Measurements from ENCODE around the gene FAM227B. TPM values are rescaled to one million over a fixed set of nuclear protein-coding genes. Genes with fewer than 3 reads are reported as not detected.
"Not testable (repeated sequence)": the region's sequence is repeated elsewhere in the genome, so short reads cannot be mapped to it uniquely, and the experiment has no call there.

The FAM227B gene
- total RNA-seq, 2 experiments from 2014 or later: 2.7 to 4.4 TPM

- ATAC-seq: no peak
- H3K36me3 Mint-ChIP-seq (ENCODE audit: low read depth): peaks cover 33% of the 10 kb centered on the region
- no peaks in the 10 kb centered on the region for H3K4me1 Mint-ChIP-seq
- H3K9me3 Mint-ChIP-seq (ENCODE audit: low read depth): peaks cover 9% of the 10 kb centered on the region
- no peak overlapping the region for H3K27ac Mint-ChIP-seq
- ChIA-PET POLR2A (no interaction called here), CTCF (no interaction called here)
- intact Hi-C loops (cut with DNase I, micrococcal nuclease): no loop called here
- no peak overlapping the region for H3K4me3 Mint-ChIP-seq
- no peak for DNase-seq
- no peaks in the 10 kb centered on the region for H3K27me3 Mint-ChIP-seq
Observed at GRCh38 chr15:49610157-49610918, 10.3 kb downstream of the FAM227B start.

GRCh38 chr15:49606594-49606993, 14.0 kb downstream of the FAM227B start:
- Mint-ChIP-seq H3K4me1 (no peaks in the 10 kb centered on the region), H3K27me3 (no peaks in the 10 kb centered on the region), H3K36me3 (ENCODE audit: low read depth) (peaks cover 20% of the 10 kb centered on the region), H3K4me3 (no peak overlapping the region), H3K9me3 (ENCODE audit: low read depth) (peaks cover 20% of the 10 kb centered on the region), H3K27ac (no peak overlapping the region)
- no peak for DNase-seq
- intact Hi-C loops (cut with DNase I, micrococcal nuclease): no loop called here
- ChIA-PET CTCF (no interaction called here), POLR2A (no interaction called here)
- no peak for ATAC-seq

- intact Hi-C loops (cut with DNase I, micrococcal nuclease): no loop called here
- no peaks in the 10 kb centered on the region for H3K27me3 Mint-ChIP-seq
- H3K9me3 Mint-ChIP-seq (ENCODE audit: low read depth): peaks cover 24% of the 10 kb centered on the region
- DNase-seq: no peak
- no peak overlapping the region for H3K27ac Mint-ChIP-seq
- peaks cover 23% of the 10 kb centered on the region for H3K36me3 Mint-ChIP-seq (ENCODE audit: low read depth)
- ATAC-seq: no peak
- no peaks in the 10 kb centered on the region for H3K4me1 Mint-ChIP-seq
- ChIA-PET CTCF (no interaction called here), POLR2A (no interaction called here)
- H3K4me3 Mint-ChIP-seq: no peak overlapping the region
Observed at GRCh38 chr15:49605588-49605987, 15.0 kb downstream of the FAM227B start.

- no peak for DNase-seq
- intact Hi-C loops (cut with DNase I, micrococcal nuclease): no loop called here
- H3K4me3 Mint-ChIP-seq: no peak overlapping the region
- peaks cover 24% of the 10 kb centered on the region for H3K9me3 Mint-ChIP-seq (ENCODE audit: low read depth)
- H3K4me1 Mint-ChIP-seq: no peaks in the 10 kb centered on the region
- no peaks in the 10 kb centered on the region for H3K27me3 Mint-ChIP-seq
- ATAC-seq: no peak
- peaks cover 23% of the 10 kb centered on the region for H3K36me3 Mint-ChIP-seq (ENCODE audit: low read depth)
- ChIA-PET POLR2A (no interaction called here), CTCF (interaction anchor here (0.7 kb wide), 1 partner anchor 523 kb away, joined by 3 read pairs; no protein-coding TSS in a partner anchor)
- no peak overlapping the region for H3K27ac Mint-ChIP-seq
Observed at GRCh38 chr15:49604625-49605409, 15.8 kb downstream of the FAM227B start.

- Mint-ChIP-seq H3K36me3 (ENCODE audit: low read depth) (peaks cover 19% of the 10 kb centered on the region), H3K9me3 (ENCODE audit: low read depth) (peaks cover 26% of the 10 kb centered on the region)
- H3K4me1 Mint-ChIP-seq; intact Hi-C loops (cut with DNase I, micrococcal nuclease); DNase-seq; H3K4me3 Mint-ChIP-seq; CTCF ChIA-PET; ATAC-seq; POLR2A ChIA-PET; H3K27me3 Mint-ChIP-seq; H3K27ac Mint-ChIP-seq: not testable (repeated sequence)
Observed at GRCh38 chr15:49592829-49593316, 27.7 kb downstream of the FAM227B start.

GRCh38 chr15:49589030-49589429, 31.6 kb downstream of the FAM227B start:
- POLR2A ChIA-PET: no interaction called here
- peaks cover 2% of the 10 kb centered on the region for H3K4me1 Mint-ChIP-seq

GRCh38 chr15:49573421-49573820, 47.2 kb downstream of the FAM227B start:
- POLR2A ChIA-PET: no interaction called here
- H3K27ac Mint-ChIP-seq: no peak overlapping the region
- H3K9me3 Mint-ChIP-seq (ENCODE audit: low read depth): peaks cover 25% of the 10 kb centered on the region
- no peaks in the 10 kb centered on the region for H3K27me3 Mint-ChIP-seq
- no peak for ATAC-seq
- intact Hi-C loops (cut with DNase I, micrococcal nuclease): no loop called here
- no peak overlapping the region for H3K4me3 Mint-ChIP-seq
- peaks cover 2% of the 10 kb centered on the region for H3K4me1 Mint-ChIP-seq
- CTCF ChIA-PET: no interaction called here
- DNase-seq: no peak
- peaks cover 31% of the 10 kb centered on the region for H3K36me3 Mint-ChIP-seq (ENCODE audit: low read depth)

More at GRCh38 chr15:49589030-49589429, 31.6 kb downstream of the FAM227B start:
- Mint-ChIP-seq H3K9me3 (ENCODE audit: low read depth) (peaks cover 4% of the 10 kb centered on the region), H3K27me3 (no peaks in the 10 kb centered on the region), H3K4me3 (no peak overlapping the region), H3K27ac (no peak overlapping the region), H3K36me3 (ENCODE audit: low read depth) (peaks cover 23% of the 10 kb centered on the region)
- no peak for ATAC-seq
- intact Hi-C loops (cut with DNase I, micrococcal nuclease): no loop called here
- DNase-seq: no peak
- CTCF ChIA-PET: interaction anchor here (0.6 to 0.9 kb wide), 2 partner anchors 117 to 491 kb away, joined by 3 read pairs; no protein-coding TSS in a partner anchor

GRCh38 chr15:49570672-49571071, 49.9 kb downstream of the FAM227B start:
- intact Hi-C loops (cut with DNase I, micrococcal nuclease): no loop called here
- ATAC-seq (no peak), DNase-seq (no peak)
- Mint-ChIP-seq H3K36me3 (ENCODE audit: low read depth) (peaks cover 20% of the 10 kb centered on the region), H3K27ac (no peak overlapping the region), H3K4me3 (no peak overlapping the region), H3K27me3 (no peaks in the 10 kb centered on the region), H3K4me1 (peaks cover 2% of the 10 kb centered on the region), H3K9me3 (ENCODE audit: low read depth) (peaks cover 25% of the 10 kb centered on the region)
- POLR2A ChIA-PET: no interaction called here
- CTCF ChIA-PET: no interaction called here

GRCh38 chr15:49570174-49570573, 50.4 kb downstream of the FAM227B start:
- H3K4me1 Mint-ChIP-seq: peaks cover 2% of the 10 kb centered on the region
- POLR2A ChIA-PET: no interaction called here
- intact Hi-C loops (cut with DNase I, micrococcal nuclease): no loop called here

GRCh38 chr15:49560045-49560444, 60.6 kb downstream of the FAM227B start:
- DNase-seq (no peak), ATAC-seq (no peak)
- ChIA-PET POLR2A (no interaction called here), CTCF (interaction anchor here (0.7 kb wide), 1 partner anchor 109 kb away, joined by 4 read pairs; no protein-coding TSS in a partner anchor)
- Mint-ChIP-seq H3K9me3 (ENCODE audit: low read depth) (peaks cover 49% of the 10 kb centered on the region), H3K4me1 (no peaks in the 10 kb centered on the region), H3K27ac (no peak overlapping the region), H3K36me3 (ENCODE audit: low read depth) (peaks cover 28% of the 10 kb centered on the region), H3K4me3 (no peak overlapping the region), H3K27me3 (no peaks in the 10 kb centered on the region)
- intact Hi-C loops (cut with DNase I, micrococcal nuclease): no loop called here

More at GRCh38 chr15:49570174-49570573, 50.4 kb downstream of the FAM227B start:
- no peak for DNase-seq
- H3K9me3 Mint-ChIP-seq (ENCODE audit: low read depth): peaks cover 25% of the 10 kb centered on the region
- CTCF ChIA-PET: interaction anchor here (0.6 kb wide), 1 partner anchor 10 kb away, joined by 3 read pairs; no protein-coding TSS in a partner anchor
- no peak overlapping the region for H3K27ac Mint-ChIP-seq
- H3K36me3 Mint-ChIP-seq (ENCODE audit: low read depth): peaks cover 20% of the 10 kb centered on the region
- no peaks in the 10 kb centered on the region for H3K27me3 Mint-ChIP-seq
- no peak overlapping the region for H3K4me3 Mint-ChIP-seq
- no peak for ATAC-seq

- no peak for DNase-seq
- Mint-ChIP-seq H3K9me3 (ENCODE audit: low read depth) (peaks cover 52% of the 10 kb centered on the region), H3K4me1 (no peaks in the 10 kb centered on the region), H3K4me3 (no peak overlapping the region), H3K27ac (no peak overlapping the region), H3K36me3 (ENCODE audit: low read depth) (peaks cover 24% of the 10 kb centered on the region), H3K27me3 (no peaks in the 10 kb centered on the region)
- ChIA-PET CTCF (no interaction called here), POLR2A (no interaction called here)
- ATAC-seq: no peak
- intact Hi-C loops (cut with DNase I, micrococcal nuclease): no loop called here
Observed at GRCh38 chr15:49558929-49559328, 61.7 kb downstream of the FAM227B start.

- intact Hi-C loops (cut with DNase I, micrococcal nuclease): no loop called here
- H3K4me3 Mint-ChIP-seq: no peak overlapping the region
- H3K9me3 Mint-ChIP-seq (ENCODE audit: low read depth): peaks cover 47% of the 10 kb centered on the region
- no peaks in the 10 kb centered on the region for H3K4me1 Mint-ChIP-seq
- H3K27me3 Mint-ChIP-seq: no peaks in the 10 kb centered on the region
- no peak for ATAC-seq
- POLR2A ChIA-PET: no interaction called here
- no peak overlapping the region for H3K27ac Mint-ChIP-seq
- CTCF ChIA-PET: interaction anchor here (1.0 kb wide), 1 partner anchor 24 kb away, joined by 3 read pairs; no protein-coding TSS in a partner anchor
- DNase-seq: no peak
- H3K36me3 Mint-ChIP-seq (ENCODE audit: low read depth): peaks cover 13% of the 10 kb centered on the region
Observed at GRCh38 chr15:49556437-49556836, 64.2 kb downstream of the FAM227B start.
